GM10847 (cell line): ENCODE data around the gene LPP.

Experiments used
- POLR2A ChIP-seq: IDR thresholded peaks from 2 replicates; pipeline ENCODE4 v1.6.1; 2011; ENCODE audit not compliant: insufficient read length; ENCODE audit errors: extremely low read depth

Gene LPP

GRCh38 chr3:188779281-188779980, 625.5 kb downstream of the LPP start:
- no peak for TF ChIP-seq POLR2A

GRCh38 chr3:188780193-188781147, 626.5 kb downstream of the LPP start:
- no peak for TF ChIP-seq POLR2A

- no peak for TF ChIP-seq POLR2A
Measured at GRCh38 chr3:188782613-188783124, 628.7 kb downstream of the LPP start.

GRCh38 chr3:188786424-188786823, 632.5 kb downstream of the LPP start:
- TF ChIP-seq POLR2A: no peak

- TF ChIP-seq POLR2A: no peak
Measured at GRCh38 chr3:188788621-188789081, 634.7 kb downstream of the LPP start.

- no peak for TF ChIP-seq POLR2A
Measured at GRCh38 chr3:188789251-188789650, 635.3 kb downstream of the LPP start.

- TF ChIP-seq POLR2A: no peak
Measured at GRCh38 chr3:188791311-188791710, 637.4 kb downstream of the LPP start.

- TF ChIP-seq POLR2A: no peak
Measured at GRCh38 chr3:188792793-188793192, 638.8 kb downstream of the LPP start.

GRCh38 chr3:188796122-188796631, 642.2 kb downstream of the LPP start:
- TF ChIP-seq POLR2A: no peak

GRCh38 chr3:188797045-188797444, 643.1 kb downstream of the LPP start:
- no peak for TF ChIP-seq POLR2A

- TF ChIP-seq POLR2A: no peak
Measured at GRCh38 chr3:188798556-188799145, 644.7 kb downstream of the LPP start.

GRCh38 chr3:188801393-188801792, 647.4 kb downstream of the LPP start:
- TF ChIP-seq POLR2A: no peak

- no peak for TF ChIP-seq POLR2A
Measured at GRCh38 chr3:188802645-188803044, 648.7 kb downstream of the LPP start.

- no peak for TF ChIP-seq POLR2A
Measured at GRCh38 chr3:188807006-188807405, 653.0 kb downstream of the LPP start.

- TF ChIP-seq POLR2A: no peak
Measured at GRCh38 chr3:188812198-188812597, 658.2 kb downstream of the LPP start.

GRCh38 chr3:188814581-188814980, 660.6 kb downstream of the LPP start:
- TF ChIP-seq POLR2A: no peak
